NCI-H82 treated with DMSO at 0.1 percent for 48 hours (cell line): ENCODE measurements around the gene RASSF10.
A peak's percentile ranks its signal among the peaks of the same experiment; 100 is the strongest.

Experiments
- DNase-seq: peaks from one replicate; lab custom pipeline; 2025; ENCODE audit not compliant: unreplicated experiment; lab: John Stamatoyannopoulos, UW

Gene RASSF10

GRCh38 chr11:13008625-13009475 lies at the start of gene RASSF10:
Gene RASSF10 (plus strand): TSS chr11:13009316. CDS start chr11:13009577, 261 bp downstream.
- no peak for DNase-seq

GRCh38 chr11:12961615-12962014 lies 47.5 kb upstream of the RASSF10 start:
- no peak for DNase-seq

GRCh38 chr11:12962306-12962705 lies 46.8 kb upstream of the RASSF10 start:
- no peak for DNase-seq

DNA sequence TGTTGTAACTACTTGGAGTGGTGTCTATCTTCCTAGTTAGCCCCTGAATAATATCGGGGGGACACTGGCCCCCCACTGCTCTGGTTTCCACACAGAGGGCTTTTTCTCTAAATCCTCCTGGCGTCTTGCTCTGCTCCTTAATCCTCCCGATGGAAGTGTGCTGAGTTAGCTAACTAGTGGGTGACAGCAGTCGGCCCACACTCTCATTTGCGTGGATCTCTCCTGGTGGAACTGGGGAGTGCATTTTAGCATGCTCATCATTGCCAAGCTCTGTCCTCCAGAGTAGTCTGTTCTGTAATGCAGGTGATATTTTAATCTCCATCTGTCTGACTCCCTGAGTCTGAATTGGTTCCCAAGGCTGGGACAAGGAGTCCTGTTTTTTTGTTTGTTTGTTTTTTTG lies 46.1 kb upstream of the RASSF10 start:
- DNase-seq = peak; percentile 0

DNA sequence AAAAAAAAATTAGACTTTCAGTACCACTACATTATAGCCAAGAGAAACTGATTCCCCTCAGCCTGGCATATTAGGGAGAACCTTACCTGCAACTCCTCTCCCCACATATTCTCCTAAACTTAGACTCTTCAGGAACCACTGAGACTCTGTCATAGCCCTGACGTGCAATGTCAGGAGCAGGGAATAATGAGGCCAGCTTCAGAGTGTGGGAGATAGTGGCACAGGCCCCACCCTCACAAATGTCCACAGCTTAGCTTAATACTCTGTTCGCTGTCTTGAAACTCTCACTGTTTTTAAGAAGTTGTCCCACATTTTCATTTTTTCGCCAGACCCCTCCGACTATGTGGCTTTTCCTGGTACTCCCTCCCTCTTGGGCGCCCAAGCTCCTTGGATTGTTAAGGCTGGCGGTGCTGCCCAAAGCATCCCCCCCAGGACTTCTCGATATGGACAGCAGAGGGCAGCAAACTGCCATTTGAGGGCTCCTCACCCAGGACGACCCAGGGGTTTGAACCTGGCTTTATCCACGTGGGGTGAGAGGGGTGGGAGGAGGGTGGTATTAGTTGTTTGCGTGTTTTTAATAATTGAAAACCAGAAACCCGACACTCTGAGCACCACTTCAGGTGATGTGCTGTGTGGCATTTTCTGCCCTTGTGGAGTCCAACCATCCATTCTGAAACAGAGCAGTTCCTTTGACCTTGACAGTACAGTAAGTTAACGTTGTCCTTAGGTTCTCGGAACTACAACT lies 45.2 kb upstream of the RASSF10 start:
- DNase-seq = peak; percentile 15

DNA sequence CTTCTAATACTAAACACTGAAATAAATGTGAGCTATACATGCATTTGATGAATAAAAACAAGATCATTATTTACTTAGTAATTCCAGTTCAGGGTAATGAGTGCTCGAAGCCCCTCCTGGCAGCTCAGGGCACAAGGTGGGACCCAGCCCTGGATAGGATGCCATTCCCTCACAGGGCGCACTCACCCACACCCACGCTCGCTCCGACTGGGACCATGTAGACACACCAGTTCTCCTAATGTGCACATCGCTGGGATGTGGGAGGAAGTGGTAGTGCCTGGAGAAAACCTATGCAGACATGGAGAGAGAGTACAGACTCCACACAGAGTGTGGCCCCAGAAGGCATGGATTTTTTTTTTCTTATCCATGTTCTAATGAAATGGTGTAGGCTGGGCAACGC lies 44.5 kb upstream of the RASSF10 start:
- no peak for DNase-seq

GRCh38 chr11:12966002-12966401 lies 43.1 kb upstream of the RASSF10 start:
- DNase-seq = no peak

GRCh38 chr11:12968101-12968500 lies 41.0 kb upstream of the RASSF10 start:
- DNase-seq = no peak

DNA sequence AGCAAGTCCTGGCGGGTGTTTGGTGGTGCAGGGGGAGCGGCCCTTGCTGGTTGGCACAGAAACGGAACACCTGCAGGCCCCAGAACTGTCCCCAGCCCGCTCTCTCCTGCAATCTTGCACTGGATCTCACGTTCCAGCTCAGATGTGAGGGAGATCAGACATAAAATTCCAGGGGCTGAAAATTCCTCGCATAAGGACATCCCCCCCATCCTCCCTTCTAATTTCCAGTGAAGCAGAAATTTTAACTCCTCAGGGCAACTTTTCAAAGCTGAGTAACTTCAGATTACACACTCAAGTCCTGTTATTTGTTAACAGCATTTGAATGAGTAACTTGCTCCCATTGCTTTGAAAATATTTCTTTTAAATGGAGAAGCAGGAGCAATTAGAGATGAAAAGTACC lies 40.3 kb upstream of the RASSF10 start:
- no peak for DNase-seq

DNA sequence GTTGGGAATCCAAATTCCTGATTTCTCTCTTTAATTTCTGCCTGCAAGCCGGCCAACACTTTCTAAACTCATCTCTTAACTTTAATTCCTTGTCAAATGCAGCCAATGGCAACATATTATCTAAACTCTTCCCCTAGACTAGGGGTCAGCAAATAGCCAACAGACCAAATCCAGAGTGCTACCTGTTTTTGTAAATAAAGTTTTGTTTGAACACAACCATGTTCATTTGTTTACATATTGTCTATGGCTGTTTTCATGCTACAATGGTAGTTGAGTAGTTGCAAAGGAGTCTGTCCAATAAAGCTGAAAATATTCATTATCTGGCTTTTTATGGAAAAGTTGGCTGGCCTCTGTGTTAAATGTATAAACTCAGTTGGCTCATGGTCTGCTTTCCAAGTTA lies 37.2 kb upstream of the RASSF10 start:
- DNase-seq = no peak

- no peak for DNase-seq
Measured at GRCh38 chr11:12973528-12974181, 35.5 kb upstream of the RASSF10 start.

GRCh38 chr11:12975195-12975594 lies 33.9 kb upstream of the RASSF10 start:
- DNase-seq = no peak

GRCh38 chr11:12979928-12980689 lies 29.0 kb upstream of the RASSF10 start:
- no peak for DNase-seq

GRCh38 chr11:12981676-12982522 lies 27.2 kb upstream of the RASSF10 start:
- no peak for DNase-seq

DNA sequence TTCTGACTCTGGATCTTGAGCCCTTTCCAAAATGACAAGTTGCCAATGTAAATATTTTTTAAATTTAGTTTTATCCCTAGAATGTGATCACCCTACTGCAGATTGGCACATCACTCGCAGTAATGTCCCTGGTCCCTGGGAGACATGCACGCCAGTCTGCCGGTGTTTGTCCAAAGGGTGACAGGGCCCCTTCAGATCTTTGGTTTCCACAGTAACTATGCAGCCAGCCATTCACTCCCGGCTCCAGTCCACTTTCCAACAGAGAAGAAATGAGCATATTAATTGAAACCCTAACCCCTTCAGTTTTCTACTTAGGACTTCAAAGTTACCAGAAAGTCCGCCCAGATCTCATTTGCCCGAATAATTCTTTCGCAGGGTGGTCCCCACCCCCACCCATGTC lies 25.8 kb upstream of the RASSF10 start:
- DNase-seq = no peak

GRCh38 chr11:12986194-12986898 lies 22.8 kb upstream of the RASSF10 start:
- DNase-seq = no peak

- no peak for DNase-seq
Measured at GRCh38 chr11:12989428-12990161, 19.5 kb upstream of the RASSF10 start.

- no peak for DNase-seq
Measured at GRCh38 chr11:12990162-12990480, 19.0 kb upstream of the RASSF10 start.

DNA sequence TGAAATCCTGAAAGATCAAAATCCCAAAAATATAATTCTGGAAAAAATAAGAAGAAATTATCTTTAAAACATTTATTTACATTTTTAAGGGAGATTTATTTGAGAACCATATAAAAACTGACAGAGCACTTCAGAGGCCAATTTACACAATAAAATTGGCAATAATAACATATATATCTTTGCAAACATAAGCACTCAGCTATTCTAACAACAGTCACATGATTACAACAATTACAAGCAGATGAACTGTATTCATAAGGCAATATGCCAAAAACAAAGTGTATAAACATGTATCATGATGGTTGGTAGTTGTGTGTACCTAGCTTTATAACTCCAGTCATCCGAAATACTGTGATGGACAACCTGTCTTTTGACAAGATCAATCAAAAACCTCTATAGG lies 17.7 kb upstream of the RASSF10 start:
- DNase-seq = no peak
